SU-DHL-6 (cell line): ENCODE measurements around the gene SNAPC2.

Experiments used
- H2AFZ ChIP-seq: fragments of 200-600 bp; sonication (generic); 2 replicates; pipeline ENCODE4 v1.6.1; 2014; ENCODE audit warnings: low read depth, mild to moderate bottlenecking, moderate library complexity, mixed read lengths, antibody characterized with exemption, low read length; ENCODE audit not compliant: severe bottlenecking
- H3F3A ChIP-seq: fragments of 200-600 bp; shearing (Covaris generic); 2 replicates; pipeline ENCODE4 v1.6.0; 2016; ENCODE audit warnings: antibody characterized with exemption, mild to moderate bottlenecking; ENCODE audit not compliant: insufficient read depth
- H3K27ac ChIP-seq: fragments of 200-600 bp; sonication (generic); 2 replicates; pipeline ENCODE4 v1.5.1; 2016; ENCODE audit warnings: low read depth, mild to moderate bottlenecking, low read length, moderate library complexity, mixed read lengths
- H3K27me3 ChIP-seq: fragments of 200-600 bp; sonication (generic), shearing (Covaris generic); 2 replicates; pipeline ENCODE4 v1.6.0; 2014; ENCODE audit warnings: mild to moderate bottlenecking, low read length
- H3K36me3 ChIP-seq: fragments of 200-600 bp; sonication (generic); 2 replicates; pipeline ENCODE4 v1.6.1; 2014; ENCODE audit warnings: mild to moderate bottlenecking, low read length, mixed read lengths
- H3K4me2 ChIP-seq: fragments of 300-600, 200-600 bp; shearing (Covaris generic), sonication (generic); 2 replicates; pipeline ENCODE4 v1.6.0; 2014; ENCODE audit warnings: low read length, low read depth, mild to moderate bottlenecking; ENCODE audit not compliant: poor library complexity, severe bottlenecking
- H3K4me3 ChIP-seq: fragments of 200-600 bp; sonication (generic); 2 replicates; pipeline ENCODE4 v1.5.1; 2014; ENCODE audit warnings: antibody characterized with exemption, low read length, mild to moderate bottlenecking, mixed read lengths; ENCODE audit not compliant: insufficient read depth, poor library complexity, severe bottlenecking
- H3K79me2 ChIP-seq: fragments of 200-600 bp; sonication (generic); 2 replicates; pipeline ENCODE4 v1.6.1; 2014; ENCODE audit warnings: mild to moderate bottlenecking, low read length, moderate library complexity; ENCODE audit not compliant: insufficient read depth
- H3K9ac ChIP-seq: fragments of 200-600 bp; sonication (generic); 2 replicates; pipeline ENCODE4 v1.7.0; 2014; ENCODE audit warnings: mild to moderate bottlenecking, low read length
- H3K9me2 ChIP-seq: fragments of 200-600 bp; sonication (generic); replicated peaks from 2 replicates; pipeline ENCODE4 v1.6.1; 2014; ENCODE audit warnings: low read length; ENCODE audit not compliant: insufficient read depth
- H3K9me3 ChIP-seq: fragments of 200-600 bp; sonication (generic); 2 replicates; pipeline ENCODE4 v1.6.1; 2014; ENCODE audit warnings: low read length, mixed read lengths; ENCODE audit not compliant: insufficient read depth
- H4K20me1 ChIP-seq: fragments of 200-600 bp; sonication (generic); 2 replicates; pipeline ENCODE4 v1.6.1; 2014; ENCODE audit warnings: low read depth, mild to moderate bottlenecking, antibody characterized with exemption, low read length, moderate library complexity, mixed read lengths
- CTCF ChIP-seq: fragments of 200-600 bp; sonication (generic); IDR thresholded peaks from one replicate; pipeline ENCODE4 v1.5.1; 2017; ENCODE audit warnings: antibody characterized with exemption, mild to moderate bottlenecking, low read length, moderate library complexity; ENCODE audit not compliant: insufficient read depth, poor library complexity, severe bottlenecking
- EZH2phosphoT487 ChIP-seq: fragments of 200-600 bp; sonication (generic), shearing (Covaris generic); conservative IDR thresholded peaks from 2 replicates; pipeline ENCODE4 v1.6.1; 2018; ENCODE audit warnings: mild to moderate bottlenecking, antibody characterized with exemption, low read length, moderate library complexity, mixed read lengths

The SNAPC2 gene

DNA sequence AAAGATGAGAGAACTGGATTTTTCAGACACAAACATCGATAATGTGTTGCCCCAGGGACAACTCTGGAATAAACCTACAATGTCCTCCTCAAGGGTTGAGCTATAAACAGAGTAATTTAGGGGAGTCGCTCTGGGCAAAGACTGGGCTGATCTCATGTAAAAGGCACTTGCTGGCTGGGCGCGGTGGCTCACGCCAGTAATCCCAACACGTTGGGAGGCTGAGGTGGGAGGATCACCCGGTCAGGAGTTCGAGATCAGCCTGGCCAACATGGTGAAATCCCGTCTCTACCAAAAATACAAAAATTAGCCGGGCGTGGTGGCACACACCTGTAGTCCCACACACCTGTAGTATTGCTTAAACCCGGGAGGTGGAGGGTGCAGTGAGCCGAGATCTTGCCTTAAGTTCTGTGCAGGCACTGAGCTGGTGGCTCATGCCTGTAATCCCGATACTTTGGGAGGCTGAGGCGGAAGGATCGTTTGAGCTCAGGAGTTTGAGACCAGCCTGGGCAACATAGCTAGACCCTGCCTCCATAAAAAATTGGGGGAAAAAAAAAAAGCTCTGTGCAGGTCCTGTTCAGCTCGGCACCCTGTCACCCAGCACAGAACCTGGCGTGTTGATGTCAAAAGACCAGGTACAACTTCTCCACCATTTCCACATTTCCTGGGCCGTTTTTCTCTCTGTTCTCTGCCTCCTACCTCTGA, 21.9 kb downstream of the SNAPC2 start:
- TF ChIP-seq CTCF (no peak), EZH2phosphoT487 (no peak)
- Histone ChIP-seq H3F3A (0 out of 2 replicates have a peak, but pooled peaks cover 3% of the 10 kb centered on the region), H3K36me3 (no peaks in the 10 kb centered on the region), H3K9ac (peak overlapping the region; percentile 81), H3K4me3 (peak overlapping the region; percentile 92), H3K79me2 (peaks cover 40% of the 10 kb centered on the region), H3K4me2 (peak overlapping the region; percentile 69), H3K27ac (no peak overlapping the region), H2AFZ (no peak overlapping the region), H3K9me2 (no peaks in the 10 kb centered on the region), H4K20me1 (no peaks in the 10 kb centered on the region), H3K9me3 (no peaks in the 10 kb centered on the region), H3K27me3 (no peaks in the 10 kb centered on the region)

DNA sequence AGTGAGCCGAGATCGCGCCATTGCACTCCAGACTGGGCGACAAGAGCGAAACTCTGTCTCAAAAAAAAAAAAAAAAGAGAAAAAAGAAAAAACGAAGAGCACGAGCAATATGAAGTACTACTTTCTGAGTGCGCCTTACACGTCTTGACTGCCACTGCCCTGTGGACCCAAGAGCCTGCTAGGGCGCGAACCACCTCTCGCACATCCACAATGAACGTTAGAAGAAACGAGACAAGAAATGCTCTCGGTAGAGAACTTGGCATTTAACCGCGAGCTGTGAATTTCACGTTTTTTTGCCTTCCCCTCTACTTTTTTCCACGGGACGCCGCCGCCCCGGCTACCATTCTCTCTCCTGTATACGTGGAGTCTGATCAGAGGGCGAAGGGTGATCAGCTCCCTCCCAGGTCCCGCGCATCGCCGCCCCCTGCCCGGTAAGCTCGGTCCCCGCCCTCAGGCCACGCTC, 22.9 kb downstream of the SNAPC2 start:
- Histone ChIP-seq H3K4me2 (peak overlapping the region; percentile 69), H3K36me3 (no peaks in the 10 kb centered on the region), H3K9ac (peak overlapping the region; percentile 81), H3K27me3 (no peaks in the 10 kb centered on the region), H3K9me2 (no peaks in the 10 kb centered on the region), H3K4me3 (peak overlapping the region; percentile 92), H3K27ac (peak overlapping the region; percentile 57), H3F3A (0 out of 2 replicates have a peak, but pooled peaks cover 3% of the 10 kb centered on the region), H4K20me1 (no peaks in the 10 kb centered on the region), H3K9me3 (no peaks in the 10 kb centered on the region), H2AFZ (peak overlapping the region; percentile 71), H3K79me2 (peaks cover 40% of the 10 kb centered on the region)
- TF ChIP-seq CTCF (no peak), EZH2phosphoT487 (no peak)

DNA sequence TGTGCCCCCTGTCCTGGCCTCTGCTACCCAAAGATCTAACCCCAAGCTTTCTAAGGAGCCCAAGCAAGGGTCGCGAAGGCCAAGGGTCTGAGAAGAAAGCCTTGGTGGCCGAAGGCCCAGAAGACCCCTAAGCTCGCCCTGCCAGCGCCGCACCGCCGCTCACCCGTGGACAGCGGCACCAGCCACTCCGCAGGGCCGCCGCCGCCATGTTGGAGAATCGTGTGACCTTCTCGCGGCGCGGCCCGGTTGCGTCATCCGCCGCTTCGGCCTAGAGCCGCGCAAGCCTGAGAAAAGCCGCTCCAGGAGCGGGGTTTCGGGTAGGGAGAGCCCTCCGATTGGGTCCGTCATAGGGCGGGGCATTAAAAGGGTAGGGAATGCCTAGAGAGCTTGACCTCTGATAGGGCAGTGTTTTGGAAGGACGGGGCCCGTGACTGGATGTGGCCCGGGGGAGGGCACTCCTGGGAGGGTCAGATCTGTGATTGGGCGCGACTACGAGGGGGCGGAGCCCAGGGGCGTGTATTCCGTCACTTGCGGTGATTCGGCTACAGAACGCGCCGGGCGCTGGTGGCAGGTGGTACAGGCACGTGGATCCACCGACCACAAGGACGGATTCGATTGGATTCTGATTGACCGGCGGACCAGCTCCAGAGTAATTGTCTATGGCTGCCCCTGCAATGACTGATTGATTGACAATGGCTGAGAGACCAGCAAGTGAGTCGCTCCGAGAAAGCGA, 23.5 kb downstream of the SNAPC2 start, which contains the start of gene TIMM44:
TIMM44 (minus strand) TSS at position 223 of the 733 bp plus-strand sequence; CDS start at position 208, 15 bp downstream.
- Histone ChIP-seq H2AFZ (peak within 1 kb of the TSS; percentile 71), H3K27ac (peak within 1 kb of the TSS; percentile 57), H3K4me2 (peak within 1 kb of the TSS; percentile 77), H3K27me3 (no peaks in the 10 kb centered on the region), H3K4me3 (peak within 1 kb of the TSS; percentile 92), H3K36me3 (no peaks in the 10 kb centered on the region), H3K9ac (peak within 1 kb of the TSS; percentile 81), H3K79me2 (peaks cover 40% of the 10 kb centered on the region), H3K9me3 (no peaks in the 10 kb centered on the region), H3K9me2 (no peaks in the 10 kb centered on the region), H3F3A (0 out of 2 replicates have a peak, but pooled peaks cover 3% of the 10 kb centered on the region), H4K20me1 (no peaks in the 10 kb centered on the region)
- no peak for TF ChIP-seq EZH2phosphoT487
- no peak for TF ChIP-seq CTCF
